ENCODE results near the gene FRRS1. TPM values are rescaled to one million over a fixed set of nuclear protein-coding genes. Genes with fewer than 3 reads are reported as not detected.
"Not testable (repeated sequence)": the region's sequence is repeated elsewhere in the genome, so short reads cannot be mapped to it uniquely, and the experiment has no call there.

The FRRS1 gene
- 4.0 TPM for total RNA-seq
- long read RNA-seq, partial matches to known transcripts: 2 of 2 reads
- long read RNA-seq, other reads (novel, unspliced or antisense): 0 of 2 reads

DNA sequence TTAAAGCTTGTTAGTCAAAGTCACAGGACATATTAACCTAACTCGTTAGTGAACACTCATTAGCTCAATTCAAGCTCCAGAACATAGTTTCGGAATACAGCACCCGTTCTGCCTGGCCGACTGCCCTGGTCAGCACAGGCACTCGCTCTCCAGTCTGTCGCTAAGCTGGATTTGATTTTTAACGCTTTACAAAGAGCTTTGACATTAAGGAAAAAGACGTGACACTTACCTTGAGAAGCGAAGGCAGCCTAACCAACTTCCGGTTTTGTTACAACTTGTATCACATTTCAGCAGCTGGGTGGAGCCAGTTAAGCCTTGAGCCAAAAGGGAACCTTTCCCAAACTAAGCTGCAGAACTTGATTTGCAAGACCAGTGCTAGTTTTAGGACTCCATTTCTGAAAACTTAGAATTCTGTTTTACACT is at the start of gene FRRS1:
TSS of gene FRRS1 (minus strand) at position 258 of the 423 bp plus-strand sequence. CDS start 17,867 bp downstream, outside the sequence.
- intact Hi-C loops (cut with DNase I): no loop called here
- DNase-seq (ENCODE audit: low spot score): peak; percentile 78

DNA sequence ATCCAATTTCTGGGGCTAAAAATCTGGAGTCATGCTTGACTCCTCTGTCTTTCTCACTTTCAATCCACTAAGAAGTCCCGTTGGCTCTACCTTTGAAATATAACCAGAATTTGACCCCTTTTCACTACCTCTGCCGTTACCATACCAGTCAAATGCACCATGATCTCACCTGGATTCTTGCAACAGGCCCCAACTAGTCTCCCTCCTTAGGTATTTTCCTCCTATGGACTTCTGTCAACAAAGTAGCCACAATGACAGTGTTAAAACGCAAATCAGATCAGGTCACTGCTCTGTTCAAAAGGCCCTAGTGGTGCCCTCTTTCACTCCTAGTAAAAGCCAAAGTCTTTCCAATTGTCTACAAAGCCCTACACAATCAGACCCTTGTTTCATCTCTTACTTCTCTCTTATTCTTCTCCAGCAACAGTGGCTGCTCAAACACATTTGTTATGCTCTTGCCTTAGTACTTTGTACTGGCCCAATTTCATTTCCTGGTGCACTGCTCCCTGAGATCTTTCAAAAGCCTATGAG is 48.0 kb upstream of the FRRS1 start:
- intact Hi-C loops (cut with DNase I): no loop called here
- no peak for DNase-seq (ENCODE audit: low spot score)

DNA sequence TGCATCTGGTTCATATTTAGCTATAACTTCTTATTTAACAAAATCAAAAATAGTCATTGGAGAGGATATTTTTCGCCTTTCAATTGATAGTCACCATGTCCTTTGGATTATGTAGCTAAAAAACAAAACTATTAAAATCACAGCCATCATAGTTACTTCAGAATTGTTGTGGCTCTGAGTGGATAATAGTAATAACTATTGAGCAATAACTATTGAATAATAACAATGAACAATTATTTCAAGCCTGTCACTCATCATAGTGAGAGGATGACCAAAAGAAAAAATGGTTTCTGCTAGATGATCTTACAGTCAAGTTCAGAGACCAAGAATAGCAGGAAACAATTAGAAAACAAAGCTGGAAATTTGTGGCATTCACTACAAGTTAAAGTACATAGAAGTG is 45.3 kb upstream of the FRRS1 start:
- no peak for DNase-seq (ENCODE audit: low spot score)
- intact Hi-C loops (cut with DNase I): no loop called here

GRCh38 chr1:99811075-99811474 is 44.6 kb upstream of the FRRS1 start:
- intact Hi-C loops (cut with DNase I): no loop called here
- no peak for DNase-seq (ENCODE audit: low spot score)

GRCh38 chr1:99808391-99809115 is 42.1 kb upstream of the FRRS1 start:
- DNase-seq (ENCODE audit: low spot score): no peak
- intact Hi-C loops (cut with DNase I): loop anchor here (2.0 kb wide), 2 partner anchors 652 to 1058 kb away; no protein-coding TSS in a partner anchor

GRCh38 chr1:99806882-99807281 is 40.4 kb upstream of the FRRS1 start:
- no peak for DNase-seq (ENCODE audit: low spot score)
- intact Hi-C loops (cut with DNase I): no loop called here

- intact Hi-C loops (cut with DNase I): no loop called here
- no peak for DNase-seq (ENCODE audit: low spot score)
Observed at GRCh38 chr1:99801584-99801983, 35.1 kb upstream of the FRRS1 start.

- DNase-seq (ENCODE audit: low spot score); intact Hi-C loops (cut with DNase I): not testable (repeated sequence)
Observed at GRCh38 chr1:99793861-99794260, 27.4 kb upstream of the FRRS1 start.

- intact Hi-C loops (cut with DNase I): no loop called here
- DNase-seq (ENCODE audit: low spot score): no peak
Observed at GRCh38 chr1:99789715-99790114, 23.3 kb upstream of the FRRS1 start.

- no peak for DNase-seq (ENCODE audit: low spot score)
- intact Hi-C loops (cut with DNase I): no loop called here
Observed at GRCh38 chr1:99788896-99789295, 22.5 kb upstream of the FRRS1 start.

- intact Hi-C loops (cut with DNase I): no loop called here
- DNase-seq (ENCODE audit: low spot score): no peak
Observed at GRCh38 chr1:99786751-99787501, 20.5 kb upstream of the FRRS1 start.

DNA sequence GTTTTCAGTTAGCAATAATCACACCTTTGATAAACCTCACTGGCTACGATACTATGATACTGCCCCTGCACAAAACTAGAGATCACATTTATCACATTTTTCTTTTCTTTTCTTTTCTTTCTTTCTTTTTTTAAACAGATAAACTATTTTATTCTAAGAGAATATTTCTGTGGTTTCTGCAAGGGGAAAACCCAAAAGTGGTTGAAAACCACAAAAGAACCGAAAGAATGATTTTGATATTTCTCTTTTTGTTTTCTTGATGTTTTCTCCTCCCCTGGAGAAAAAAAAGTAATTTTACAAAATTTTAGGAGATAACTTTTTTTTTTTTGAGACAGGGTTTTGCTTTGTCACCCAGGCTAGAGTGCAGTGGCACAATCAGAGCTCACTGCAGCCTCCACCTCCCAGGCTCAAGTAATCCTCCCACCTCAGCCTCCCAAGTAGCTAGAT is 18.4 kb upstream of the FRRS1 start:
- intact Hi-C loops (cut with DNase I): no loop called here
- DNase-seq (ENCODE audit: low spot score): no peak

DNA sequence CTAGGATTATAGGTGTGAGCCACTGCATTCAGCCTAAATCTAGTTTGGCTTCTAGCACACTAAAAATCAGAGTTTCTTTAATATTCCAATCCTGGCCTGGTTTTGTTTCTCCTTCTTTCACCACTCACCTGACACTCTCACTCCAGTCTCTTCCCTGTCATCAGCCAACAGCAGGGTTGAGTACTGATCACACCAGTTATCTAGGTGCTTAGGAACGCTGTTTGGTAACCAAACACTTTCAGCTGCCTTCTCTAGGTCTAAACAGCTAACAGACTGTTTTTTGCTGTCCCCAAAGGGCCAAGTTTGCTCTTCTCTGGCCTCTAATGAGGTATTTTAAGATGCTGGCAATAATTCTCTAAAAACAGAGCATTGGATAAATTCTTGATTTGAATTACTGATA is 17.7 kb upstream of the FRRS1 start:
- no peak for DNase-seq (ENCODE audit: low spot score)
- intact Hi-C loops (cut with DNase I): no loop called here

DNA sequence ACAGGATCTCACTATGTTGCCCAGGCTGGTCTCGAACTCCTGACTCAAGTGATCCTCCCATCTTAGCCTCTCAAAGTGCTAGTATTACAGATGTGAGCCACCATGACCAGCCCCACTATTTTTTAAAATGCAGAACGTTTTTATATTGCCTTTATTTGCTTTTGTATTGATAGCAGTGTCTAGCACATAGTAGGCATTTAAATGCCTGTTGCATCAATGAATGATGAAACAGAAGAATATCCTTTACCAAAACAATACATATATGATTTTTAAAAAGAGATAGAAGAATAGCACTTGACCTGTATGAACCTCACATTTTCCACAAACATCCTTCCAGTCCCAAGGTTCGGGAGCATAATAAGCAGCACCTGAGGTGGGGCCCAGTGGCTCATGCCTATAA is 16.5 kb upstream of the FRRS1 start:
- no peak for DNase-seq (ENCODE audit: low spot score)
- intact Hi-C loops (cut with DNase I): no loop called here

- no peak for DNase-seq (ENCODE audit: low spot score)
- intact Hi-C loops (cut with DNase I): no loop called here
Observed at GRCh38 chr1:99782397-99782796, 16.0 kb upstream of the FRRS1 start.

DNA sequence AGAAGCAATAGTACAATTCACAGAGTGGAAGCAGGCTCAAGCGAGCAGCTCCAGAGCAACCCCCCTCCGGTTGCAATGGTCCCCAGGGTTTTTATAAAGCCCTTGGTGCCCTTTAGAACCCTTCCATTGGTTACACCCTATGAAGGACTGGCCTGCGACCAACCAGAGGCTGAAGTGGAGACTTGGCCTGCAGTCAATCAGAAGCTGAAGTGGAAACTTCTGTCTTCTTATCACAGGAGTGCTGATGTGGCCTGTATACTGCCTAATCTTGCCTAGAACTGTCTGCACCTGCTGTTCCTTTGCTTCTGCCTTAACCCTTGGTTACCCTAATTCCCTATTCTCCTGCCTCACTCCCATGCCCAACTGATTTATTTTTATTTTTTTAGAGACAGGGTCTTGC is 15.4 kb upstream of the FRRS1 start:
- DNase-seq (ENCODE audit: low spot score): no peak
- intact Hi-C loops (cut with DNase I): no loop called here

- no peak for DNase-seq (ENCODE audit: low spot score)
- intact Hi-C loops (cut with DNase I): no loop called here
Observed at GRCh38 chr1:99777752-99778151, 11.3 kb upstream of the FRRS1 start.

- DNase-seq (ENCODE audit: low spot score): no peak
- intact Hi-C loops (cut with DNase I): no loop called here
Observed at GRCh38 chr1:99776120-99776519, 9.7 kb upstream of the FRRS1 start.

GRCh38 chr1:99772809-99773208 is 6.4 kb upstream of the FRRS1 start:
- intact Hi-C loops (cut with DNase I): no loop called here
- DNase-seq (ENCODE audit: low spot score): no peak

- no peak for DNase-seq (ENCODE audit: low spot score)
- intact Hi-C loops (cut with DNase I): no loop called here
Observed at GRCh38 chr1:99771513-99771918, 5.1 kb upstream of the FRRS1 start.

Data from cardiac septum (tissue), 1 donor.